Smooth muscle cell (in vitro differentiated cells): ENCODE measurements around the gene CEBPG. TPM values are rescaled to one million over a fixed set of nuclear protein-coding genes. Genes with fewer than 3 reads are reported as not detected.

Source experiments
- DNase-seq: peaks from one replicate; lab custom pipeline; 2025; ENCODE audit not compliant: unreplicated experiment; lab: John Stamatoyannopoulos, UW
- H2AFZ ChIP-seq: fragments of 200-600 bp; sonication (generic); 2 replicates; pipeline ENCODE4 v1.6.0; 2016; ENCODE audit warnings: antibody characterized with exemption, low read depth, mild to moderate bottlenecking
- H3F3A ChIP-seq: fragments of 200-600 bp; sonication (generic); 2 replicates; pipeline ENCODE4 v1.6.0; 2017; ENCODE audit warnings: antibody characterized with exemption, low read depth
- H3K27ac ChIP-seq: fragments of 200-600 bp; sonication (generic); 2 replicates; pipeline ENCODE4 v1.5.1; 2016; ENCODE audit warnings: low read depth, mild to moderate bottlenecking
- H3K27me3 ChIP-seq: fragments of 200-600 bp; sonication (generic); 2 replicates; pipeline ENCODE4 v1.6.1; 2016; ENCODE audit warnings: low read depth, mild to moderate bottlenecking
- H3K36me3 ChIP-seq: fragments of 200-600 bp; sonication (generic); 2 replicates; pipeline ENCODE4 v1.5.1; 2016; ENCODE audit warnings: low read depth
- H3K4me1 ChIP-seq: fragments of 200-600 bp; sonication (generic); 2 replicates; pipeline ENCODE4 v1.5.1; 2016; ENCODE audit warnings: low read depth
- H3K4me2 ChIP-seq: fragments of 200-600 bp; sonication (generic); 2 replicates; pipeline ENCODE4 v1.6.0; 2016; ENCODE audit warnings: mild to moderate bottlenecking
- H3K4me3 ChIP-seq: fragments of 200-600 bp; sonication (generic); 2 replicates; pipeline ENCODE4 v1.5.1; 2016; ENCODE audit warnings: mild to moderate bottlenecking
- H3K79me2 ChIP-seq: fragments of 200-600 bp; sonication (generic); 2 replicates; pipeline ENCODE4 v1.6.0; 2016; ENCODE audit warnings: low read depth, mild to moderate bottlenecking
- H3K9ac ChIP-seq: fragments of 200-600 bp; sonication (generic); 2 replicates; pipeline ENCODE4 v1.6.0; 2016; ENCODE audit warnings: low read depth
- H3K9me3 ChIP-seq: fragments of 200-600 bp; sonication (generic); replicated peaks from 2 replicates; pipeline ENCODE4 v1.5.1; 2016; ENCODE audit warnings: low read depth
- H4K20me1 ChIP-seq: fragments of 200-600 bp; sonication (generic); 2 replicates; pipeline ENCODE4 v1.6.0; 2016; ENCODE audit warnings: low read depth
- CTCF ChIP-seq: fragments of 200-600 bp; sonication (generic); IDR thresholded peaks from 2 replicates; pipeline ENCODE4 v1.5.1; 2017; ENCODE audit warnings: borderline replicate concordance, mild to moderate bottlenecking, antibody characterized with exemption; ENCODE audit not compliant: insufficient read depth, poor library complexity, severe bottlenecking
- WGBS: methylation state at CpG from one replicate; pipeline ENCODE4 v1.1.7; 2016; ENCODE audit warnings: low lambda C conversion rate; 5-methylcytosine and 5-hydroxymethylcytosine counted together
- polyA plus RNA-seq: library from polyadenylated mRNA; unstranded; fragments of >200 nt; fragmentation: Nextera tagmentation; extraction: Ambion mirVana; gene quantifications from 2 replicates; pipeline ENCODE4 v1.2.1, GENCODE V29; 2016
- total RNA-seq: library from RNA; depleted of rRNA; stranded (reverse); fragments of >200 nt; gene quantifications from 2 replicates; pipeline ENCODE4 v1.2.3, GENCODE V29; 2014

The CEBPG gene
- total and polyA plus RNA-seq, 2 experiments from 2014 or later = 15.3 to 27.8 TPM

DNA sequence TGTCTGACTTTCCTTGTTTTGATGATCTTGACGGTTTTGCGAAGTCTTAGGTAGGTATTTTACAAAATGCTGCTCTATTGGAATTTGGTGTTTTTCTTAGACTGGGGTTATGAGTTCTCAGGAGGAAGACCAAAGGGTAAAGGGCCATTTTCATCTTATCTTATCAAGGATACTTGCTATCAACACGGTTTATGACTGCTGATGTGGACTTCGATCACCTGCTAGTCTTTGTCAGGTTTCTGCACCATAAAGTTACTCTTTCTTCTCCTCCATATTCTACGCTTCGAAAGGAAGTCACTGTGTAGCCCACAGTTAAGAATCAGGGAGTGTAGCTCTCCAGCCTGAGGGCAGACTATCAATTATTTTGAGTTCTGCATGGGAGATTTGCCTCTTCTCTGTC, 7.4 kb upstream of the CEBPG start:
- no peaks in the 10 kb centered on the region for H3K79me2 ChIP-seq
- H3K9me3 ChIP-seq = no peaks in the 10 kb centered on the region
- no peak overlapping the region for H3K27ac ChIP-seq
- no peaks in the 10 kb centered on the region for H3K4me1 ChIP-seq
- DNase-seq = no peak
- H3K36me3 ChIP-seq = no peaks in the 10 kb centered on the region
- no peaks in the 10 kb centered on the region for H4K20me1 ChIP-seq
- no peak for TF ChIP-seq CTCF
- WGBS = 84% methylated on average over 6 of the region's 6 CpGs
- peaks cover 21% of the 10 kb centered on the region for H3K27me3 ChIP-seq
- no peak overlapping the region for H3K4me3 ChIP-seq
- no peak overlapping the region for H2AFZ ChIP-seq
- H3F3A ChIP-seq = no peaks in the 10 kb centered on the region
- H3K9ac ChIP-seq = no peak overlapping the region
- no peak overlapping the region for H3K4me2 ChIP-seq

DNA sequence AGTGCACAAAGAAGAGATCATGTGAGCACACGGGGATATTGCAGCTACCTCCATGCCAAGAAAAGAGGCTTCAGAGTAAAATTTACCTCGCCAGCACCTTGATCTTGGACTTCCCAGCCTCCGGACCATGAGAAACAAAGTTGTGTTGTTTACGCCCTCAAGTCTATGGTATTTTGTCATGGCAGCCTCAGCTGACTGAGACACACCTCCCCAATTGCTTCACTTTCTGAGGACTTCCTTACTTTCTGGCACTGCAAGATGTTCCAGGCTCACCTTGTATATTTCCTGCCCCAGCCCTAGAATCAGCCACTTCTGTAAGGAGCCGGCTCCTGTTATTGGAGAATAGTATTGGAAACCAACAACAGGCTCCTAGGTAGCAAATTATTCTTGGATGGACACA, 6.6 kb upstream of the CEBPG start:
- no peak for TF ChIP-seq CTCF
- no peak overlapping the region for H3K27ac ChIP-seq
- H3K4me1 ChIP-seq = no peaks in the 10 kb centered on the region
- H4K20me1 ChIP-seq = no peaks in the 10 kb centered on the region
- H3F3A ChIP-seq = no peaks in the 10 kb centered on the region
- H3K27me3 ChIP-seq = peaks cover 21% of the 10 kb centered on the region
- no peak overlapping the region for H2AFZ ChIP-seq
- no peak for DNase-seq
- no peaks in the 10 kb centered on the region for H3K9me3 ChIP-seq
- H3K4me2 ChIP-seq = no peak overlapping the region
- H3K4me3 ChIP-seq = no peak overlapping the region
- H3K36me3 ChIP-seq = no peaks in the 10 kb centered on the region
- H3K9ac ChIP-seq = no peak overlapping the region
- WGBS = 79% methylated on average over 5 of the region's 5 CpGs
- no peaks in the 10 kb centered on the region for H3K79me2 ChIP-seq

DNA sequence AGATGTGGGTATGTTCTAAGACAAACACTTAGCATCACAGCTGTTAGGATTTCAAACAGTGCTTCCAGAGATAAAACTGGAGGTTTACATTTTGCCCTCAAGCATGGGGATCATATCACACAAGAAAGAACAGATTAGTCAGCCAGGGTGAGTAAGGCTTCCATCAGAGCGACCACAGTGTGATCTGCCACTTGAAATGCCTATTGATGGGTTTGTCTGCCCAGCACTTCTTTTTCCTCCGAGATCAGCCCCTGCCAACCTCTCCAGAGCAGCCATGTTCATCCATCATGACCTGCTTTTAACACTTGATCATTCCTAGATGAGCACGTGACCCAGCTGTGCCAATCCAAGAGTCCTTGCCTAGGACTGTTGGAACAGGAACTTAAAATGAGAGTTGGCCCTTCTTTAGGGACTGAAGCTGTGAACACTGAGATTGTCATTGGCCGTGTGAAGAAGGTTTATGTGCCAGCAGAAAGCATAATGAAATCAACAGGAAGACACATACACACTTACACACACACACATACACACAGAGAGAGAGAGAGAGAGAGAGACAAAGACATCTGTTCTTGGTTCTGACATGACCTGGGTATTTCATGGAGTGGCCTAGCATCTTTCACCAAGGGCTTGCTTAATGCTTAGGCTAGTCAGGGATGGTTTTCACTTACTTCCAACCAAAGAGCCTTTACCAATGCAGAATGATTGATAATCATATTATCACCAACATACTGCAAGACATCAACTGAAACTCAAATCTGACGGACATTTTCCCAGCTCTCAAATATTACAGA, 5.2 kb upstream of the CEBPG start:
- H3K27me3 ChIP-seq = peaks cover 21% of the 10 kb centered on the region
- no peaks in the 10 kb centered on the region for H3K36me3 ChIP-seq
- DNase-seq = no peak
- no peaks in the 10 kb centered on the region for H3F3A ChIP-seq
- no peak overlapping the region for H3K4me3 ChIP-seq
- no peak overlapping the region for H3K27ac ChIP-seq
- WGBS = 62% methylated on average over 5 of the region's 5 CpGs
- H4K20me1 ChIP-seq = no peaks in the 10 kb centered on the region
- H3K9me3 ChIP-seq = no peaks in the 10 kb centered on the region
- H3K4me1 ChIP-seq = no peaks in the 10 kb centered on the region
- H2AFZ ChIP-seq = no peak overlapping the region
- H3K79me2 ChIP-seq = no peaks in the 10 kb centered on the region
- no peak overlapping the region for H3K4me2 ChIP-seq
- no peak for TF ChIP-seq CTCF
- H3K9ac ChIP-seq = no peak overlapping the region

DNA sequence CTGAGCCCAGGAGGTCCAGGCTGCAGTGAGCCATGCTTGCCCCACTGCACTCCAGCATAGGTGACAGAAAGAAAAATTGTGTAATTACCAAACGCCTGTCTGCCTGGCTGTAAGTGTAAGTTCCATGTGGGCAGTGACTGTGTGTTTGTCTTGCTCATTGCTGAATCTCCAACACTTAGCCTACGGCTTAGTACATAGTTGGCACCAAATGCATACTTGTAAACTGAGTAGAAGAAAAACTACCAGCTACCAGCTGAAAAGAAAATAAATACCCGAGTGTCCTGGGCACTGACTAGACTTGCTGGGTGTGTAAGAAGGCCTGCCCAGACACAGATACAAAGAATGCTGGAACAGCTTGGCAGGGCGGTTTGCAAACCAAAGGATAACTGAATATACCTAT, 2.7 kb upstream of the CEBPG start:
- Histone ChIP-seq H3K4me2 (no peak overlapping the region), H3K27ac (no peak overlapping the region), H3K79me2 (peaks cover 18% of the 10 kb centered on the region), H3K9ac (no peak overlapping the region), H3K4me1 (peaks cover 7% of the 10 kb centered on the region), H3K4me3 (no peak overlapping the region), H3K9me3 (no peaks in the 10 kb centered on the region), H4K20me1 (peaks cover 16% of the 10 kb centered on the region), H3F3A (no peaks in the 10 kb centered on the region), H3K36me3 (no peaks in the 10 kb centered on the region), H3K27me3 (peaks cover 8% of the 10 kb centered on the region), H2AFZ (no peak overlapping the region)
- no peak for DNase-seq
- no peak for TF ChIP-seq CTCF
- 81% methylated on average over 4 of the region's 4 CpGs for WGBS
